HEK293 (cell line): ENCODE results near the gene PODXL2.
"Not testable (repeated sequence)": the region's sequence is repeated elsewhere in the genome, so short reads cannot be mapped to it uniquely, and the experiment has no call there.

Source experiments
- CTCF ChIA-PET: fragments of 350-600 bp; formaldehyde crosslinking; extraction: SDS; loops from one replicate; lab custom pipeline; 2021; ENCODE audit warnings: antibody characterized with exemption; lab: Yijun Ruan, JAX
- POLR2A ChIA-PET: fragments of 300-600 bp; formaldehyde crosslinking; extraction: SDS; loops from one replicate; lab custom pipeline; 2020; ENCODE audit warnings: antibody characterized with exemption, inconsistent platforms; lab: Yijun Ruan, JAX
- H3K27ac ChIP-seq: fragments of 200-500 bp; sonication (Bioruptor generic); 2 replicates; pipeline ENCODE4 v1.5.1; 2014; ENCODE audit warnings: low read depth, low read length, control low read depth, inconsistent platforms; ENCODE audit errors: extremely low read depth
- H3K36me3 ChIP-seq, 2 experiments: fragments of 200-500 bp in 1 of 2; sonication (Bioruptor generic) in 1 of 2; 1 replicate in 1 of 2; 2 replicates in 1 of 2; pipeline ENCODE4 v1.5.1; 2014 to 2017; ENCODE audit warnings: inconsistent platforms in 2 of 2, low read length in 2 of 2; ENCODE audit not compliant: control insufficient read depth in 2 of 2, insufficient read depth in 1 of 2
- H3K4me1 ChIP-seq: fragments of 200-500 bp; sonication (Bioruptor generic); 2 replicates; pipeline ENCODE4 v1.5.1; 2014; ENCODE audit warnings: mild to moderate bottlenecking, low read length, inconsistent platforms; ENCODE audit not compliant: control insufficient read depth, insufficient read depth
- H3K4me3 ChIP-seq: 2 replicates; pipeline ENCODE4 v1.5.1; 2011; ENCODE audit warnings: low read depth, mild to moderate bottlenecking, control low read depth, low read length, moderate library complexity
- H3K9me3 ChIP-seq: fragments of 200-500 bp; sonication (Bioruptor generic); 2 replicates; pipeline ENCODE4 v1.5.1; 2014; ENCODE audit warnings: low read depth, low read length, inconsistent platforms; ENCODE audit not compliant: control insufficient read depth, insufficient read depth
- BCL6B ChIP-seq: fragments of 450-650 bp; formaldehyde crosslinking; IDR thresholded peaks from 2 replicates; pipeline ENCODE4 v1.5.1; 2017; ENCODE audit warnings: missing biosample characterization, missing genetic modification characterization
- GLI2 ChIP-seq: fragments of 450-650 bp; formaldehyde crosslinking; IDR thresholded peaks from 2 replicates; pipeline ENCODE4; 2017; ENCODE audit warnings: missing biosample characterization, missing genetic modification characterization, low read depth, borderline replicate concordance
- GLIS1 ChIP-seq: fragments of 450-650 bp; formaldehyde crosslinking; IDR thresholded peaks from 2 replicates; pipeline ENCODE4 v1.5.1; 2016; ENCODE audit warnings: missing biosample characterization, missing genetic modification characterization
- MEIS1 ChIP-seq: sonication (generic); formaldehyde crosslinking; IDR thresholded peaks from 2 replicates; pipeline ENCODE4 v1.8.1; 2022; ENCODE audit warnings: missing genetic modification reagents, mild to moderate bottlenecking, borderline replicate concordance
- MYNN ChIP-seq: fragments of 450-650 bp; formaldehyde crosslinking; IDR thresholded peaks from 2 replicates; pipeline ENCODE4 v1.5.1; 2016; ENCODE audit warnings: missing biosample characterization, missing genetic modification characterization, borderline replicate concordance
- PRDM1 ChIP-seq: fragments of 450-650 bp; formaldehyde crosslinking; IDR thresholded peaks from 2 replicates; pipeline ENCODE4; 2016; ENCODE audit warnings: missing biosample characterization, missing genetic modification characterization
- SP2 ChIP-seq: fragments of 450-650 bp; formaldehyde crosslinking; IDR thresholded peaks from 2 replicates; pipeline ENCODE4 v1.5.1; 2016; ENCODE audit warnings: missing biosample characterization, missing genetic modification characterization
- YY1 ChIP-seq: fragments of 450-650 bp; formaldehyde crosslinking; IDR thresholded peaks from 2 replicates; pipeline ENCODE4 v1.5.1; 2018; ENCODE audit warnings: missing biosample characterization, missing genetic modification characterization
- ZFP37 ChIP-seq: fragments of 450-650 bp; formaldehyde crosslinking; IDR thresholded peaks from 2 replicates; pipeline ENCODE4 v1.5.1; 2016; ENCODE audit warnings: missing biosample characterization, missing genetic modification characterization
- ZNF114 ChIP-seq: fragments of 450-650 bp; formaldehyde crosslinking; IDR thresholded peaks from 2 replicates; pipeline ENCODE4 v1.5.0; 2017; ENCODE audit warnings: missing biosample characterization, missing genetic modification characterization
- ZNF169 ChIP-seq: fragments of 450-650 bp; formaldehyde crosslinking; IDR thresholded peaks from 2 replicates; pipeline ENCODE4 v1.5.1; 2016; ENCODE audit warnings: missing biosample characterization, missing genetic modification characterization
- ZNF266 ChIP-seq: fragments of 450-650 bp; formaldehyde crosslinking; IDR thresholded peaks from 2 replicates; pipeline ENCODE4 v1.5.1; 2016; ENCODE audit warnings: missing biosample characterization, missing genetic modification characterization, low read depth
- ZNF449 ChIP-seq: fragments of 450-650 bp; formaldehyde crosslinking; IDR thresholded peaks from 2 replicates; pipeline ENCODE4 v1.5.1; 2017; ENCODE audit warnings: missing biosample characterization, mild to moderate bottlenecking, missing genetic modification characterization, moderate library complexity
- ZNF530 ChIP-seq: fragments of 450-650 bp; formaldehyde crosslinking; IDR thresholded peaks from 2 replicates; pipeline ENCODE4 v1.5.1; 2016; ENCODE audit warnings: low read depth, missing biosample characterization, missing genetic modification characterization
- ZNF585B ChIP-seq: fragments of 450-650 bp; formaldehyde crosslinking; IDR thresholded peaks from 2 replicates; pipeline ENCODE4 v1.5.1; 2016; ENCODE audit warnings: missing biosample characterization, missing genetic modification characterization
- ZNF645 ChIP-seq: fragments of 450-650 bp; formaldehyde crosslinking; IDR thresholded peaks from 2 replicates; pipeline ENCODE4; 2016; ENCODE audit warnings: missing biosample characterization, missing genetic modification characterization

The PODXL2 gene

GRCh38 chr3:127654993-127655392 is 26.0 kb downstream of the PODXL2 start:
- TF ChIP-seq GLIS1 (tag by site-specific recombination) (peak; percentile 63), ZNF449 (tag by site-specific recombination) (peak; percentile 82)
- TF ChIP-seq, all 188 proteins: peak for 2; not testable (repeated sequence) for 186
- CTCF ChIA-PET = interaction anchor here (0.6 kb wide), 1 partner anchor 17 kb away, joined by 3 read pairs; no protein-coding TSS in a partner anchor
- H3K4me1 ChIP-seq, POLR2A ChIA-PET, H3K4me3 ChIP-seq, H3K36me3 ChIP-seq, H3K9me3 ChIP-seq, H3K27ac ChIP-seq: not testable (repeated sequence)

GRCh38 chr3:127655641-127656040 is 26.7 kb downstream of the PODXL2 start:
- CTCF ChIA-PET = interaction anchor here (0.9 kb wide), 1 partner anchor 356 kb away, joined by 3 read pairs; no protein-coding TSS in a partner anchor
- peak; percentile 16; the same call in 1 of the 2 replicates for TF ChIP-seq PRDM1 (tag by site-specific recombination)
- TF ChIP-seq GLI2 (tag by site-specific recombination) = no peak
- H3K36me3 ChIP-seq = peaks cover 0 to 10% of the 10 kb centered on the region in 2 experiments; a peak in 1 of 3 replicates
- no peaks in the 10 kb centered on the region for H3K9me3 ChIP-seq
- no peak overlapping the region for H3K4me3 ChIP-seq
- POLR2A ChIA-PET = interaction anchor here (0.6 kb wide), 1 partner anchor 188 kb away, joined by 3 read pairs; no protein-coding TSS in a partner anchor
- no peak overlapping the region for H3K27ac ChIP-seq
- no peaks in the 10 kb centered on the region for H3K4me1 ChIP-seq

- ChIA-PET CTCF (no interaction called here), POLR2A (no interaction called here)
- Histone ChIP-seq H3K36me3 (peaks cover 0 to 17% of the 10 kb centered on the region in 2 experiments; a peak in 1 of 3 replicates), H3K27ac (no peak overlapping the region), H3K4me3 (no peak overlapping the region), H3K4me1 (no peaks in the 10 kb centered on the region), H3K9me3 (no peaks in the 10 kb centered on the region)
- TF ChIP-seq ZNF169 (tag by site-specific recombination) (no peak), ZNF114 (tag by site-specific recombination) (no peak), ZFP37 (no peak), SP2 (tag by site-specific recombination) (no peak), YY1 (no peak), MYNN (tag by site-specific recombination) (no peak), ZNF585B (tag by site-specific recombination) (no peak), MEIS1 (CRISPR knock-in tag) (no peak), ZNF266 (no peak), ZNF530 (no peak), ZNF645 (tag by site-specific recombination) (no peak), BCL6B (tag by site-specific recombination) (no peak)
Observed at GRCh38 chr3:127656906-127657305, 27.9 kb downstream of the PODXL2 start.
